Measurements from ENCODE around the gene MORF4L1. TPM values are rescaled to one million over a fixed set of nuclear protein-coding genes. Genes with fewer than 3 reads are reported as not detected.
A peak's percentile ranks its signal among the peaks of the same experiment; 100 is the strongest.
"Not testable (repeated sequence)": the region's sequence is repeated elsewhere in the genome, so short reads cannot be mapped to it uniquely, and the experiment has no call there.

Gene MORF4L1
- total RNA-seq, 1 experiment from 2014 or later: 424 TPM

DNA sequence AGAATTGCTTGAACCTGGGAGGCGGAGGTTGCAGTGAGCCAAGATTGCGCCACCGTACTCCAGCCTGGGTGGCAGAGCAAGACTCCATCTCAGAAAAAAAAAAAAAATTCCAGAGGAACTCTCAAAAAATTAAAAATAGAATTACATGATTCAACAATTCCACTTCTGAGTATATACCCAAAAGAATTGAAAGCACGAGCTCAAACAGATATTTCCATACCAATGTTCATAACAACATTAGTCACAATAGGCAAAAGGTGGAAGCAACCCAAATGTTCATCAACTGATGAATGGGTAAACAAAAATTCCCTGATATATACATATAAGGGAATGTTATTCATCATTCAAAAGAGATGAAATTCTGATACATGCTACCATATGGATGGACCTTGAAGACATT is 16.9 kb upstream of the MORF4L1 start:
- ChIA-PET POLR2A (no interaction called here), CTCF (no interaction called here)
- Mint-ChIP-seq H3K4me1 (ENCODE audit: low read depth, unreplicated experiment) (no peaks in the 10 kb centered on the region), H3K4me3 (ENCODE audit: unreplicated experiment) (no peak overlapping the region), H3K36me3 (ENCODE audit: insufficient read depth, unreplicated experiment) (peaks cover 14% of the 10 kb centered on the region), H3K9me3 (ENCODE audit: unreplicated experiment) (peaks cover 8% of the 10 kb centered on the region), H3K27me3 (ENCODE audit: insufficient read depth, unreplicated experiment) (no peaks in the 10 kb centered on the region), H3K27ac (ENCODE audit: unreplicated experiment) (no peak overlapping the region)
- Histone ChIP-seq H3K27me3 (replicated peaks; ENCODE audit: control insufficient read depth, insufficient read depth, low read length) (no peaks in the 10 kb centered on the region), H3K4me1 (no peaks in the 10 kb centered on the region), H3K4me3 (ENCODE audit: low read depth, low read length) (no peak overlapping the region), H3K36me3 (ENCODE audit: control insufficient read depth, insufficient read depth, low read length) (no peaks in the 10 kb centered on the region), H3K9me3 (no peaks in the 10 kb centered on the region)
- TF ChIP-seq, protein P1, sequence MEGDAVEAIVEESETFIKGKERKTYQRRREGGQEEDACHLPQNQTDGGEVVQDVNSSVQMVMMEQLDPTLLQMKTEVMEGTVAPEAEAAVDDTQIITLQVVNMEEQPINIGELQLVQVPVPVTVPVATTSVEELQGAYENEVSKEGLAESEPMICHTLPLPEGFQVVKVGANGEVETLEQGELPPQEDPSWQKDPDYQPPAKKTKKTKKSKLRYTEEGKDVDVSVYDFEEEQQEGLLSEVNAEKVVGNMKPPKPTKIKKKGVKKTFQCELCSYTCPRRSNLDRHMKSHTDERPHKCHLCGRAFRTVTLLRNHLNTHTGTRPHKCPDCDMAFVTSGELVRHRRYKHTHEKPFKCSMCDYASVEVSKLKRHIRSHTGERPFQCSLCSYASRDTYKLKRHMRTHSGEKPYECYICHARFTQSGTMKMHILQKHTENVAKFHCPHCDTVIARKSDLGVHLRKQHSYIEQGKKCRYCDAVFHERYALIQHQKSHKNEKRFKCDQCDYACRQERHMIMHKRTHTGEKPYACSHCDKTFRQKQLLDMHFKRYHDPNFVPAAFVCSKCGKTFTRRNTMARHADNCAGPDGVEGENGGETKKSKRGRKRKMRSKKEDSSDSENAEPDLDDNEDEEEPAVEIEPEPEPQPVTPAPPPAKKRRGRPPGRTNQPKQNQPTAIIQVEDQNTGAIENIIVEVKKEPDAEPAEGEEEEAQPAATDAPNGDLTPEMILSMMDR (IDR thresholded peaks at IDR 0.05; ENCODE audit: insufficient read depth in 1 of 2, low read depth in 1 of 2, low read length in 1 of 2, severe bottlenecking in 1 of 2, unreplicated experiment in 1 of 2): no peak
- BruUV-seq (replicated peaks): no TSS peak
- intact Hi-C loops (cut with micrococcal nuclease; ENCODE audit: unreplicated experiment): no loop called here
- no peak for DNase-seq

DNA sequence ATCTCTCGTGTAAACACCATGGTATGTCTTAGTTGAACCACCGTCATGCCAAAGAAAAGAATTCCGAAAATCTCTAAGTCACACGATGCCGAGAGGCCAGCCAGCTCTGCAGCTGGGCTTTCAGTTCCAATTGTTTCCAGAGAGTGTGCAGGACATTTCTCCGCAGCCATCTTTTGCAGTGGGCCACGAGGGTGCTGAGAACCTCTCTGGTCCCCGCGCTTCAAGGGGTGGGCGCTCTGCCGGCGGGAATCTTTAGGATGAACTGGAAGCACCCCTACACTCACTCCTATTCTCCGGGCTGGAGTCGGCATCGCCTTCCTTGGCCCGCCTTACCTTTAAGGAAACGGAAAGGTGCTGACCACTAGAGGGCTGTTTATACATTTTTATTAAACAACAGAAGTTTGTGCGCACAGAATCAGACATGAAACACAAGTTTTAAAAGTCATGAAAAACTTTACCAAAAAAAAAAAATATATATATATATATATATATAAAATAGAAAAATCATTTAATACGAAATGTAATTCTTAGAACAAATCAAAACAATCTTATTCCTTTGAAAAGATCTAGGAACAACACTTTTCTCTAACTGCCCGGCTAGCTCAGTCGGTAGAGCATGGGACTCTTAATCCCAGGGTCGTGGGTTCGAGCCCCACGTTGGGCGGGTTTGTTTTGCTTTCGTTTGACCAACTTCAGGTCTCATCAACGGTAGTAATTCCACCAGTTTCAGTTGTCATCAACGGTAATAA is 12.5 kb upstream of the MORF4L1 start:
- H3K36me3 Mint-ChIP-seq (ENCODE audit: insufficient read depth, unreplicated experiment): peaks cover 10% of the 10 kb centered on the region
- H3K27me3 Mint-ChIP-seq (ENCODE audit: insufficient read depth, unreplicated experiment): no peaks in the 10 kb centered on the region
- ChIA-PET POLR2A (interaction anchor here (1.3 kb wide), 1 partner anchor 13 kb away, joined by 22 read pairs; the partner anchor contains the start of gene MORF4L1), CTCF (interaction anchor here (0.6 to 1.6 kb wide), 3 partner anchors 13 to 188 kb away, joined by 4 to 8 read pairs (median 4); partner anchors contain the start of genes ADAMTS7 and MORF4L1)
- H3K4me1 ChIP-seq: no peaks in the 10 kb centered on the region
- no TSS peak for BruUV-seq (replicated peaks)
- no peaks in the 10 kb centered on the region for H3K9me3 ChIP-seq
- no peaks in the 10 kb centered on the region for H3K36me3 ChIP-seq (ENCODE audit: control insufficient read depth, insufficient read depth, low read length)
- TF ChIP-seq, protein P1 (IDR thresholded peaks at IDR 0.05; ENCODE audit: insufficient read depth in 1 of 2, low read depth in 1 of 2, low read length in 1 of 2, severe bottlenecking in 1 of 2, unreplicated experiment in 1 of 2): peak; percentile 54 to 60
- DNase-seq: peak; percentile 86 to 90
- peak overlapping the region; percentile 87 for H3K4me3 Mint-ChIP-seq (ENCODE audit: unreplicated experiment)
- no peaks in the 10 kb centered on the region for H3K4me1 Mint-ChIP-seq (ENCODE audit: low read depth, unreplicated experiment)
- intact Hi-C loops (cut with micrococcal nuclease; ENCODE audit: unreplicated experiment): loop anchor here (1.0 kb wide), 1 partner anchor 13 kb away; no protein-coding TSS in a partner anchor
- no peaks in the 10 kb centered on the region for H3K27me3 ChIP-seq (replicated peaks; ENCODE audit: control insufficient read depth, insufficient read depth, low read length)
- peak overlapping the region; percentile 88 for H3K27ac Mint-ChIP-seq (ENCODE audit: unreplicated experiment)
- H3K4me3 ChIP-seq (ENCODE audit: low read depth, low read length): peak overlapping the region; percentile 40
- no peaks in the 10 kb centered on the region for H3K9me3 Mint-ChIP-seq (ENCODE audit: unreplicated experiment)

DNA sequence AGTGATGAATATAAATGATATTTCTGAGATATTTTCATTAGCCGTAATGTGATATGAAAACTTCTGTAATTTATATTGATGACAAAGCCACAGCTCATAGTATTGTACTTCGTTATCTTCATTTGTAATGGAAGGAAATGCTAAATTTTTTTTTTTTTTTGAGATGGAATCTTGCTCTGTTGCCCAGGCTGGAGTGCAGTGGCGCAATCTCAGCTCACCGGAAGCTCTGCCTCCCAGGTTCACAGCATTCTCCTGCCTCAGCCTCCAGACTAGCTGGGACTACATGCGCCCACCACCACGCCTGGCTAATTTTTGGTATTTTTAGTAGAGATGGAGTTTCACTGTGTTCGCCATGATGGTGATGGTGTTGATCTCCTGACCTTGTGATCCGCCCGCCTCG is 7.1 kb upstream of the MORF4L1 start:
- H3K4me1 Mint-ChIP-seq (ENCODE audit: low read depth, unreplicated experiment); H3K27me3 Mint-ChIP-seq (ENCODE audit: insufficient read depth, unreplicated experiment); H3K27ac Mint-ChIP-seq (ENCODE audit: unreplicated experiment); H3K36me3 Mint-ChIP-seq (ENCODE audit: insufficient read depth, unreplicated experiment); BruUV-seq (replicated peaks); H3K9me3 ChIP-seq; CTCF ChIA-PET; DNase-seq; POLR2A ChIA-PET; H3K27me3 ChIP-seq (replicated peaks; ENCODE audit: control insufficient read depth, insufficient read depth, low read length); H3K4me3 ChIP-seq (ENCODE audit: low read depth, low read length); H3K4me3 Mint-ChIP-seq (ENCODE audit: unreplicated experiment); H3K9me3 Mint-ChIP-seq (ENCODE audit: unreplicated experiment); intact Hi-C loops (cut with micrococcal nuclease; ENCODE audit: unreplicated experiment); H3K4me1 ChIP-seq; H3K36me3 ChIP-seq (ENCODE audit: control insufficient read depth, insufficient read depth, low read length): not testable (repeated sequence)

DNA sequence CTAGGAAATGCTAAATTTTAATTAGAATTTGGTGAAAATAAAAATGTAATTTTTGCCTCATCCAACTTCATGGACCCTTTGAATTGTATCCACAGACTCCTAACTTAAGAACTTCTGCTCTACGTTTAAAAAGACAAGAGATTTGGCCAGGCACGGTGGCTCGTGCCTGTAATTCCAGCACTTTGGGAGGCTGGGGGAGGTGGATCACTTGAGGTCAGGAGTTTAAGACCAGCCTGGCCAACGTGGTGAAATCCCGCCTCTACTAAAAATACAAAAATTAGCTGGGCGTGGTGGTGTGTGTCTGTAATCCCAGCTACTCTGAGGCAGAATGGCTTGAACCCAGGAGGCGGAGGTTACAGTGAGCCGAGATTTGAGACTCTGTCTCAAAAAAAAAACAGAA is 6.7 kb upstream of the MORF4L1 start:
- CTCF ChIA-PET: not testable (repeated sequence)

More for the DNA sequence above, 6.7 kb upstream of the MORF4L1 start:
- H3K36me3 ChIP-seq (ENCODE audit: control insufficient read depth, insufficient read depth, low read length); DNase-seq; H3K4me3 Mint-ChIP-seq (ENCODE audit: unreplicated experiment); intact Hi-C loops (cut with micrococcal nuclease; ENCODE audit: unreplicated experiment); H3K4me3 ChIP-seq (ENCODE audit: low read depth, low read length); H3K27me3 Mint-ChIP-seq (ENCODE audit: insufficient read depth, unreplicated experiment); H3K9me3 Mint-ChIP-seq (ENCODE audit: unreplicated experiment); H3K27me3 ChIP-seq (replicated peaks; ENCODE audit: control insufficient read depth, insufficient read depth, low read length); H3K9me3 ChIP-seq; H3K27ac Mint-ChIP-seq (ENCODE audit: unreplicated experiment); BruUV-seq (replicated peaks); H3K36me3 Mint-ChIP-seq (ENCODE audit: insufficient read depth, unreplicated experiment); H3K4me1 Mint-ChIP-seq (ENCODE audit: low read depth, unreplicated experiment); H3K4me1 ChIP-seq; POLR2A ChIA-PET: not testable (repeated sequence)
